T-helper 17 cell (primary cell): ENCODE measurements around the gene GALNT13. TPM values are rescaled to one million over a fixed set of nuclear protein-coding genes. Genes with fewer than 3 reads are reported as not detected.

Experiments
- ATAC-seq: fragments of 150-1000 bp; cut with Tn5 transposase; 2 replicates; pipeline ENCODE4 v1.10.0; 2021; ENCODE audit warnings: mild to moderate bottlenecking, moderate library complexity
- DNase-seq, 3 donors: peaks; one replicate each; pipeline versions ENCODE4 v3.0.0 to v3.0.0-alpha.2; 2020 to 2021
- H3K9me3 ChIP-seq: one replicate; pipeline ENCODE4 v1.7.0; 2013; ENCODE audit warnings: low read length, mild to moderate bottlenecking; ENCODE audit not compliant: control insufficient read depth, poor library complexity, severe bottlenecking
- H3K27ac Mint-ChIP-seq: one replicate; pipeline ENCODE4 v1.8.0; 2022; ENCODE audit warnings: mild to moderate bottlenecking, moderate library complexity, mixed read lengths
- H3K27me3 Mint-ChIP-seq: one replicate; pipeline ENCODE4 v1.8.0; 2022; ENCODE audit warnings: mixed read lengths
- H3K36me3 Mint-ChIP-seq: one replicate; pipeline ENCODE4 v1.8.0; 2022; ENCODE audit warnings: low read depth, mixed read lengths
- H3K4me1 Mint-ChIP-seq: one replicate; pipeline ENCODE4 v1.8.0; 2022; ENCODE audit warnings: mild to moderate bottlenecking, mixed read lengths
- H3K4me3 Mint-ChIP-seq: one replicate; pipeline ENCODE4 v1.8.0; 2022; ENCODE audit warnings: mild to moderate bottlenecking, moderate library complexity, mixed read lengths
- total RNA-seq, 4 donors: library from RNA in 2 of 4; stranded (reverse) in 2 of 4; gene quantifications; one replicate each; pipeline ENCODE4 v1.2.3 and lab custom pipeline; 2022 to 2026

Gene GALNT13
- total RNA-seq, 2 donors from 2014 or later: not detected

DNA sequence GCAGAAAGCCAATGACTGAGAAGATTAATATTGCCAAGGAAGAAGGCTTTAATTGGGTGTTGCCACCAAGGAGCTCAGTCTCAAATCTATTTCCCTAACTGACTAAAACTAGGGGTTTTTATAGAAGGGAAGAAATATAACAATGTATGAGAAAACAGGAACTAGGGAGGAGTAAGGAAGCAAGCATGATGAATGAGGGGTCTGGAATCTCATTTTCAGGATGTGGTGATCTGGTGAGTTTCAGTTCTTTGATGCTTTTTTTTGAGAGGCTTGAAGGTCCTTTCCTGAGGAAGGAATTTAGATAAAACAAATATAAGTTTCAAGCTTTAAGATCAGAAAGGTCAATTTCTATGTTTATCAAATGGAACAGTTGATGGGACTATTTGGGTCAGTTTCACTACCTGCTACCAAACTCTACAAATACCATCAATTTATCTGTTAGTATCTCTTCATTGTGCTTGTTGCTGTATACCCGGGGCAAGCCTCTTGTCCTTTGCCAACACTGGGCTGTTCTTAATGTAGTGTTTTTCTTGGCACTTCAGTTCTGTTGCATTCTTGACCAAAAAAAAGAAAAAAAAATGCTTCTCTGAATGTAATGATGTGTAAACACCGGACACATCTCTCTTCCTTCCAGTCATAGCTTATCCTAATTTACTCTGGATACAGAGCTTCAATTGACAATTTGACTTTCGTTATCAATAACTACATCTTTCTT lies 357.0 kb downstream of the GALNT13 start:
- Mint-ChIP-seq H3K27me3 (no peaks in the 10 kb centered on the region), H3K27ac (no peak overlapping the region), H3K36me3 (no peaks in the 10 kb centered on the region), H3K4me1 (no peaks in the 10 kb centered on the region), H3K4me3 (no peak overlapping the region)
- no peak for DNase-seq
- no peak for ATAC-seq
- peaks cover 3% of the 10 kb centered on the region for H3K9me3 ChIP-seq

- H3K4me3 Mint-ChIP-seq: no peak overlapping the region
- ATAC-seq (no peak), DNase-seq (no peak)
- H3K27ac Mint-ChIP-seq: no peak overlapping the region
- H3K36me3 Mint-ChIP-seq: no peaks in the 10 kb centered on the region
- H3K9me3 ChIP-seq: peaks cover 3% of the 10 kb centered on the region
- no peaks in the 10 kb centered on the region for H3K4me1 Mint-ChIP-seq
- no peaks in the 10 kb centered on the region for H3K27me3 Mint-ChIP-seq
Measured at GRCh38 chr2:154229966-154230365, 358.2 kb downstream of the GALNT13 start.

DNA sequence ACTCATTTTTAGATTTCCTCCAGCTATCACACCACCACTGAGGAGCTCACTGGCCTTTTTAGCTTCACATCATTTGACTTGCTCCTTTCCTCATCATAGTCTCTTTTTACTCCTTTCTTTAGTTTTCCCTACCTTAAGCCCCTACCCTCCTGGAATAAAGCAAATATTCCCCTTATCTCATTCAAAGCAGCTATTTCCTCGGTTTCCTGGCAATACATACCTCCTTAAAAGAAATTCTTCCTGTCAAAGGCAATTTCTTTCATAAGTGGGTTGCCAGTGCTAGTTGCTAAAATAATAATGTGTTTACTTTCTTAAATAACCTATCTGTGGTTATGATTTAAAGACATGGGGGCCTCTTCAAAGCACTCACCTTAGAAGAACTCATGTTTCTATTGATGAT lies 359.3 kb downstream of the GALNT13 start:
- no peaks in the 10 kb centered on the region for H3K4me1 Mint-ChIP-seq
- H3K9me3 ChIP-seq: peaks cover 3% of the 10 kb centered on the region
- no peak overlapping the region for H3K4me3 Mint-ChIP-seq
- no peaks in the 10 kb centered on the region for H3K36me3 Mint-ChIP-seq
- DNase-seq (no peak), ATAC-seq (no peak)
- no peak overlapping the region for H3K27ac Mint-ChIP-seq
- H3K27me3 Mint-ChIP-seq: no peaks in the 10 kb centered on the region

DNA sequence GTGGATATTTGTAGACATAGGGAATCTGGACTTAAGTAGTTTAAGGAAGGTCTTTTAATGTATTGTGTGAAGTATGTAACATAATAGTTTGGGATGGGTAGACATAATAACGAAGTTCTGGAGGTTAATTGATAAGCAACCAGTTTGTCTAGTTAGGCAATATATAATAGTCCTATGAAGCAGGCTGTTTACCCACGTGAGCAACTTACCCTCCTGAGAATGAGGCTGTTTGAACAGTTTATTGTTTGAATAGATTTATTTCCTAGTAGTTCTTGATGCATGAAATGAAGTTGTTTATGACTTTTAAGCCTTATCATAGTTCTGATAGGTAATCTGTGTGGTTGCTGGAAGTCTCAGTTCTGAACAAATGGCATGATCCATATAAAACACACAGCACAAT lies 361.5 kb downstream of the GALNT13 start:
- H3K9me3 ChIP-seq: peaks cover 3% of the 10 kb centered on the region
- no peak overlapping the region for H3K27ac Mint-ChIP-seq
- H3K4me1 Mint-ChIP-seq: no peaks in the 10 kb centered on the region
- no peaks in the 10 kb centered on the region for H3K27me3 Mint-ChIP-seq
- no peak overlapping the region for H3K4me3 Mint-ChIP-seq
- no peak for DNase-seq
- ATAC-seq: no peak
- H3K36me3 Mint-ChIP-seq: no peaks in the 10 kb centered on the region

- no peaks in the 10 kb centered on the region for H3K9me3 ChIP-seq
- H3K4me1 Mint-ChIP-seq: no peaks in the 10 kb centered on the region
- DNase-seq (no peak), ATAC-seq (no peak)
- no peak overlapping the region for H3K4me3 Mint-ChIP-seq
- no peak overlapping the region for H3K27ac Mint-ChIP-seq
- no peaks in the 10 kb centered on the region for H3K36me3 Mint-ChIP-seq
- H3K27me3 Mint-ChIP-seq: no peaks in the 10 kb centered on the region
Measured at GRCh38 chr2:154238252-154238651, 366.5 kb downstream of the GALNT13 start.

GRCh38 chr2:154240316-154240715 lies 368.6 kb downstream of the GALNT13 start:
- no peaks in the 10 kb centered on the region for H3K36me3 Mint-ChIP-seq
- no peak overlapping the region for H3K4me3 Mint-ChIP-seq
- DNase-seq (no peak), ATAC-seq (no peak)
- H3K4me1 Mint-ChIP-seq: no peaks in the 10 kb centered on the region
- no peaks in the 10 kb centered on the region for H3K9me3 ChIP-seq
- H3K27me3 Mint-ChIP-seq: no peaks in the 10 kb centered on the region
- no peak overlapping the region for H3K27ac Mint-ChIP-seq

GRCh38 chr2:154240921-154241379 lies 369.2 kb downstream of the GALNT13 start:
- ATAC-seq: no peak
- H3K27me3 Mint-ChIP-seq: no peaks in the 10 kb centered on the region
- no peaks in the 10 kb centered on the region for H3K36me3 Mint-ChIP-seq
- no peak overlapping the region for H3K4me3 Mint-ChIP-seq
- H3K27ac Mint-ChIP-seq: no peak overlapping the region
- no peaks in the 10 kb centered on the region for H3K9me3 ChIP-seq
- DNase-seq: no peak
- H3K4me1 Mint-ChIP-seq: no peaks in the 10 kb centered on the region

DNA sequence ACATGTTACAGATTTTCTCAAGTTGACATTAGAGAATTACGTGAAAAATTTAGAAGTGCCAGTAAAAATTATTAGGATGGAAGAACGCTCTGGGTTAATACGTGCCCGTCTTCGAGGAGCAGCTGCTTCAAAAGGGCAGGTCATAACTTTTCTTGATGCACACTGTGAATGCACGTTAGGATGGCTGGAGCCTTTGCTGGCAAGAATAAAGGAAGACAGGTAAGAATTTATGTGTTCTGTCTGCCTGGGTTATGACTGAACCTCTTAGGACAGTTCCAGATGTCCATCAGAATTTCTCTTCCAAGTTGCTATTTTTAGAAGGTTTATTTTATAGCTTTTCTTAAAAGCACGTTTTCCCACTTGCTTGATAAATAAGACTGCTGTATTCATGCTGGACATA lies 371.0 kb downstream of the GALNT13 start:
- DNase-seq (no peak), ATAC-seq (no peak)
- H3K27me3 Mint-ChIP-seq: no peaks in the 10 kb centered on the region
- H3K36me3 Mint-ChIP-seq: no peaks in the 10 kb centered on the region
- H3K4me1 Mint-ChIP-seq: no peaks in the 10 kb centered on the region
- H3K4me3 Mint-ChIP-seq: no peak overlapping the region
- H3K9me3 ChIP-seq: no peaks in the 10 kb centered on the region
- H3K27ac Mint-ChIP-seq: no peak overlapping the region

DNA sequence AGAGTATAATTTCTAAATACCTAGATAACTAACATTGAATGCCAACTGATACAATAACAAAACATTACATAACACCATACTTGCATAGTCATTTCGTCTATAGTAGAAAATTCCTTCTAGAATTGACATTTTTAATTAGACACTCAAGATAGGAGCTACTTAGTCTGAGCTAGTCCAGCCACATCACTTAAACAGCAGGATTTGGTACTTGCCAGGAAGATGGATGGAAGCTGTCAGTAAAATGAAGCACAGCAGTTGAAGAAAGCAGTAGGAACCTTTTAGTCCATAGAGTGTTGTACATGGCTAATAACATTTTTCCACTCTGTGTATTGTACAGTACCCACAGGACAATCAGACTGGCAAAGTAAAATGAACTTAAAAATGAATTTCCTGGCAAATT lies 372.0 kb downstream of the GALNT13 start:
- Mint-ChIP-seq H3K27me3 (no peaks in the 10 kb centered on the region), H3K4me1 (no peaks in the 10 kb centered on the region), H3K36me3 (no peaks in the 10 kb centered on the region), H3K4me3 (no peak overlapping the region), H3K27ac (no peak overlapping the region)
- H3K9me3 ChIP-seq: no peaks in the 10 kb centered on the region
- ATAC-seq (no peak), DNase-seq (no peak)

GRCh38 chr2:154244932-154245331 lies 373.2 kb downstream of the GALNT13 start:
- H3K9me3 ChIP-seq: no peaks in the 10 kb centered on the region
- ATAC-seq (no peak), DNase-seq (no peak)
- Mint-ChIP-seq H3K4me1 (no peaks in the 10 kb centered on the region), H3K36me3 (no peaks in the 10 kb centered on the region), H3K27me3 (no peaks in the 10 kb centered on the region), H3K4me3 (no peak overlapping the region), H3K27ac (no peak overlapping the region)

DNA sequence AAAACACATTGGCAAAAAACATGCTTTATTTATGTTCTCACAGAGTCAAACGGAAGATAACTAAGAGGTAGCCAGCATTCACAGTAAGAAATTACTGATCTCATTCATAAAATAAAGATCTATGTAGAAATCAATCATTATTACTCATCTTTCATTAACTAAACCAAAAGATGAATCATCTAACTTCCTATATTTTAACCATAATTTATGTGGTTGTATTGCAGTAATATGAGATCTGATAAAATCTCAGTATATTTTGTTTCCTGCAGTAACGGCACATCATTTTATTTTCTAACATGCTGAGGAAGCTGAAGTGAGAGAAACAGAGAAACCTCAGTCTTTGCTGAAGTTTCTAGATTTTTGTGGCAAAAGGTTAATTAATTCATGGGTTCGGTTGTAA lies 375.8 kb downstream of the GALNT13 start:
- Mint-ChIP-seq H3K4me3 (no peak overlapping the region), H3K27ac (no peak overlapping the region), H3K27me3 (no peaks in the 10 kb centered on the region), H3K4me1 (no peaks in the 10 kb centered on the region), H3K36me3 (no peaks in the 10 kb centered on the region)
- no peak for ATAC-seq
- no peak for DNase-seq
- H3K9me3 ChIP-seq: no peaks in the 10 kb centered on the region

DNA sequence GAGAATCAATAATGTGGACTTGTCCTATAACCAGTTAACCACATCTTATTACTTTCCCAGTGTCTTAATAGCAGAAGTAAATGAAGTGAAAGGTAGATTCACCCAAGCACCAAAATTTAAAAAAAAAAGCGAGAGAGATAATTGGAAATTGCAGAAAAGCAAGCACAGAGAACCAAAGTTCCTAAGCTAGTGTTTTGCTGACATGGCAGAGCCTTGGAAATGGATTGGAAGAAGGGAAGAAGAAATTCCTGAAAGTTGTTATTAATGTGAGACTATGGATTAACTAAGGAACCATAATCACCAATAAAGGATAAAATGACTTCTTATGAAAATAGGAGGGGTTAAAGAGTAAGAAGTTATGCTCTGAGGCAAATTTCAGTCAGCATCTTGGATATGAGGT lies 384.4 kb downstream of the GALNT13 start:
- Mint-ChIP-seq H3K27ac (no peak overlapping the region), H3K4me3 (no peak overlapping the region)

GRCh38 chr2:154259030-154259429 lies 387.3 kb downstream of the GALNT13 start:
- no peaks in the 10 kb centered on the region for H3K9me3 ChIP-seq
- Mint-ChIP-seq H3K4me1 (no peaks in the 10 kb centered on the region), H3K27ac (no peak overlapping the region), H3K36me3 (no peaks in the 10 kb centered on the region), H3K27me3 (no peaks in the 10 kb centered on the region), H3K4me3 (no peak overlapping the region)
- no peak for ATAC-seq
- no peak for DNase-seq

More for the DNA sequence above, 384.4 kb downstream of the GALNT13 start:
- no peaks in the 10 kb centered on the region for H3K36me3 Mint-ChIP-seq
- no peak for DNase-seq
- no peaks in the 10 kb centered on the region for H3K27me3 Mint-ChIP-seq
- no peaks in the 10 kb centered on the region for H3K4me1 Mint-ChIP-seq
- H3K9me3 ChIP-seq: no peaks in the 10 kb centered on the region
- ATAC-seq: no peak

GRCh38 chr2:154261473-154262027 lies 389.8 kb downstream of the GALNT13 start:
- ATAC-seq (no peak), DNase-seq (no peak)
- no peaks in the 10 kb centered on the region for H3K9me3 ChIP-seq
- H3K36me3 Mint-ChIP-seq: no peaks in the 10 kb centered on the region
- H3K4me3 Mint-ChIP-seq: no peak overlapping the region
- H3K27ac Mint-ChIP-seq: no peak overlapping the region
- H3K4me1 Mint-ChIP-seq: no peaks in the 10 kb centered on the region
- H3K27me3 Mint-ChIP-seq: no peaks in the 10 kb centered on the region
